GM19395 (cell line): ENCODE measurements around the gene CCDC121.
A peak's percentile ranks its signal among the peaks of the same experiment; 100 is the strongest.

ENCODE experiments used
- ATAC-seq: cut with Tn5 transposase; IDR thresholded peaks from one replicate; pipeline ENCODE4 v1.9.1; 2021; ENCODE audit warnings: mild to moderate bottlenecking, moderate library complexity; ENCODE audit not compliant: unreplicated experiment

CCDC121 gene

GRCh38 chr2:27582695-27583389 is 46.0 kb downstream of the CCDC121 start, which contains the start of gene ZNF512:
TSS of gene ZNF512 (plus strand) at chr2:27583042. CDS start at chr2:27583113, 71 bp downstream.
- ATAC-seq, result peak; percentile 96

- ATAC-seq, result no peak
Measured at GRCh38 chr2:27582129-27582694, 46.6 kb downstream of the CCDC121 start.

GRCh38 chr2:27581417-27582128 is 47.2 kb downstream of the CCDC121 start:
- ATAC-seq, result no peak
